Fibroblast of skin of abdomen (primary cell): ENCODE results near the gene NLGN3.

Experiments used
- DNase-seq: peaks from one replicate; pipeline ENCODE4 v3.0.0-alpha.2; 2013

Gene NLGN3

GRCh38 chrX:71118032-71118984 lies 26.3 kb upstream of the NLGN3 start, which contains the start of gene MED12:
TSS of gene MED12 (plus strand) at chrX:71118596. CDS start at chrX:71118755, 159 bp downstream.
- DNase-seq, result peak; percentile 83

DNA sequence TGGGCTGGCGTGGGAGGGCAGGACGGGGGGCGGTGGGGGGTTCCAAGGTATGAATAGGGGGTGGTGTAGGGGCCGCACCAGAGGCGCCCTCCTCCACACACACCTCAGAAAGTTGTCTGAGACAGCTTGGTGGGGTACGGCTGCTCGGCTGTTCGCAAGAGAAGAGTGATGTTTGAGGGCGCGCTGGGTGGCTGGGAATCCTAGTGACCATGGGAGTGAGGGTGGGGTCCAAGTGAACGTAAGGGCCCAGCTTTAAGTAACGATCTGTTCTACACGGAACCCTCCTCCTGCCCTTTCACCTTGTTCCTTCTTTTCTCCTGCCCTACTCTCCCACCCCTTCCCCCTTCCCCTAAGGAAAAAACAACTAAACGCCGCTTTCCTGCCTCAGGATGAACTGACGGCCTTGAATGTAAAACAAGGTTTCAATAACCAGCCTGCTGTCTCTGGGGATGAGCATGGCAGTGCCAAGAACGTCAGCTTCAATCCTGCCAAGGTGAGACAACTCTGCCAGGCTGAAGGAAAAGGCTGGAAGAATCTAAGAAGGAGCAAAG lies 25.6 kb upstream of the NLGN3 start:
- no peak for DNase-seq

DNA sequence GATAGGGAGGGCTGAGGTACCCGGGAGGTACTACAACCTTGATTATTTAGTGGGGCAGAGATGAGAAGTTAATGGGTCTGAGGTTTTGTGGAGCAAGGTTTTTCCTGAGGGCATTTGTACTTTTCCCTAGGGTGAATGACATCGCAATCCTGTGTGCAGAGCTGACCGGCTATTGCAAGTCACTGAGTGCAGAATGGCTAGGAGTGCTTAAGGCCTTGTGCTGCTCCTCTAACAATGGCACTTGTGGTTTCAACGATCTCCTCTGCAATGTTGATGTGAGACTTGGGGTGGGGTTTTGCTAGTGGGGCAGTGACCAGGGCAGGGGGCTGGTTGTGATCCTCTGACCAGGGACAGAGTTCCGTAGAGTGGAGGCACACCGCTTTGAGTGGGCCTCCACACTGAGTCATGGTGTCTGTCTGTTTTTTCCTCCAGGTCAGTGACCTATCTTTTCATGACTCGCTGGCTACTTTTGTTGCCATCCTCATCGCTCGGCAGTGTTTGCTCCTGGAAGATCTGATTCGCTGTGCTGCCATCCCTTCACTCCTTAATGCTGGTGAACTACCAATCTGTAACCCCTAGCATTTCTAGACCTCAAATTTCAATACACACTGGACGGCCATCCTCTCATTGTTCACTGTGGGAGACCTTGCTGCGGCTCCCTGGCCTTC lies 16.3 kb upstream of the NLGN3 start:
- DNase-seq, result no peak

- peak; percentile 39 for DNase-seq
Observed at GRCh38 chrX:71128915-71129765, 15.5 kb upstream of the NLGN3 start.

- no peak for DNase-seq
Observed at GRCh38 chrX:71131510-71131909, 13.1 kb upstream of the NLGN3 start.

GRCh38 chrX:71140440-71140839 lies 4.2 kb upstream of the NLGN3 start:
- no peak for DNase-seq

- DNase-seq, result peak; percentile 6
Observed at GRCh38 chrX:71143508-71143907, 1.1 kb upstream of the NLGN3 start.

- no peak for DNase-seq
Observed at GRCh38 chrX:71147496-71148277, 3.0 kb downstream of the NLGN3 start.

GRCh38 chrX:71148278-71148663 lies 3.6 kb downstream of the NLGN3 start:
- DNase-seq, result no peak

DNA sequence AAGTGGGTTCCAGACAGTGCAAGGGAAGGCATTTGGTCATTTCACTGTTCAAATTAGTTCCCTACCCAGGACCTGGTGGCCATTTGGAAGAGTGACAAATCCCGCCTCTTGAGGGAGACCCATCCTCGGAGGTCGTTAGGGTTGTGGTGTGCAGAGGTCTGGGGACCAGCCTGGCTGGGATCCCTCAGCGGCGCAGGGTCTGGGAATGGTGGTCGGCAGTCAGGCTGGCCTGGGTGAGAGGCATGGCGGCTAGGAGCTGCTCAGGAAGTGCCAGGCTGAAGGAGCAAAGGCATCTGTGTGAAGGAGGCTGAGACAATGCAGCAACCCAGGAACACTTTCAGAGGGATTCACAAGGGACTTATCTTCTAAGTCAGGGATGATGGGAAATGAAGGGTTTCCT lies 6.7 kb downstream of the NLGN3 start:
- DNase-seq, result no peak

DNA sequence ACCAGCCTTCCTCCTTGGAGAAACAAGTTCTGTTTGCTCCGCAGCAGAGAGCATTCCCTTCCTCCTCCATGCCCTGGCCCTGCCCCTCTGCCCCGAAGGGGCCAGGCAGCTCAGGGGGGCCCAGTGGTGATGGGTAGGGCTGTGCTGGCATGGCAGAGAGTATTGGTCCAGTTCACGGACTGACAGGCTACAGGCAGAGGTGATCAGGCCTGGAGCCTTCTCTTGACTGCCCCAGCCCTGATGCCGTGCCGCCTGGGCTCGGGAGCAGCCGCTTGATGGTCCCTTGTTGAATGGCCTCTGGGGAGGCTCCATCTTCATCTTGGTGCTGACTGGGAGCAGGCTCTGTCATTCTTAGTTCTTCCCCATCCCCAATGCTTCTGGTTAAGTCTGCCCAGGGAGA lies 9.6 kb downstream of the NLGN3 start:
- no peak for DNase-seq

DNA sequence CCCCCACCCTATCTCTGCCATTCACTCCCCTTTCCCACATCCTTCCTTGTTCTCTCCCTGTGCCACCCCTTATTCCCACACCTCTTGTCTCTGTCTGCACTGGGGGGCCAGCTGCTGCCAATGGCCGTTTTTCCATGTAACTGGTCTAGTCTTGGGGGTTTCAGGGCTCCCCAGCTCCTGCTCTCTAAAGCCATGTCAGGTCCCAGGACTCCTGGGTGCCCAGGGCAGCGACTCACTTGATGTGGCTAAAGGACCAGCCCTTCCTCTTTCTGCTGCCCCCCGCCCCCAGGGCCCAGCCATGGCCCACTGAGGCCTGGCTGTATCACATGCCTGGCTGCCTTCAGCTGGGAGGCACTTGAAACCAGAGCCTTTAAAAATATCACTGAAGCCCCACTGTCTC lies 10.0 kb downstream of the NLGN3 start:
- DNase-seq, result no peak

DNA sequence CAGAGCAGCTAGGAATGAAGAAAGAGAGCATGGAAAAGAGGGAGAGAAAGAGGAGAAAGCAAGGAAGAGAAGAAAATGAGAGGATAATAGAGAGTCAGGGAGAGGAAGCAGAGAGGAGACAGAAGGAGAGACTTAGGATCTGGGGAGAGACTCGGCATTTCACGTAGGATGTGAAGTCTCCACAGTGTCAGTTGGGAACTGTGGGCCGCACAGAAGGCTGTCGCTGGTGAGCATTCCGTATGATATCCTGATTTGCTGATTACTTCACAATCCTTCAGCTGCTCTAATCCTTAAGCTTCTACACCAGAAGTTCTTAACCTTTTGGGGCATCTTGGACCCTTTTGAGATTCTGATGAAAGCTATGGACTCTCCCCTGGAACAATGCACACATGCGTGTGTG lies 14.0 kb downstream of the NLGN3 start:
- no peak for DNase-seq

- no peak for DNase-seq
Observed at GRCh38 chrX:71159335-71159734, 14.7 kb downstream of the NLGN3 start.

GRCh38 chrX:71160475-71160874 lies 15.8 kb downstream of the NLGN3 start:
- DNase-seq, result no peak

- DNase-seq, result no peak
Observed at GRCh38 chrX:71162981-71163380, 18.3 kb downstream of the NLGN3 start.

DNA sequence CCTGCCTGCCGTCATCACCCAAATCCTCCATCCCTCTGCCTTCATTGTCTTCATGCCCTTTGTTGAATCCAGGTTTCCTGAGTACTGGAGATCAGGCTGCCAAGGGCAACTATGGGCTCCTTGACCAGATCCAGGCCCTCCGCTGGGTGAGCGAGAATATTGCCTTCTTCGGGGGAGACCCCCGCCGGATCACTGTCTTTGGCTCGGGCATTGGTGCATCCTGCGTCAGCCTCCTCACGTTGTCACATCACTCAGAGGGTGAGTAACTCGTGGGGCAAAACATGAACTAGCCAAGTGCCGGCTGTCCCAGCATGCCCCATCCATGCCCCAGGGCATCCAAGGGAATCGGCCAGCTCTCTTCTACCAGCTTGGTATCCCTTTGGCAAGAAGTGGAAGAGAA lies 19.4 kb downstream of the NLGN3 start:
- no peak for DNase-seq

DNA sequence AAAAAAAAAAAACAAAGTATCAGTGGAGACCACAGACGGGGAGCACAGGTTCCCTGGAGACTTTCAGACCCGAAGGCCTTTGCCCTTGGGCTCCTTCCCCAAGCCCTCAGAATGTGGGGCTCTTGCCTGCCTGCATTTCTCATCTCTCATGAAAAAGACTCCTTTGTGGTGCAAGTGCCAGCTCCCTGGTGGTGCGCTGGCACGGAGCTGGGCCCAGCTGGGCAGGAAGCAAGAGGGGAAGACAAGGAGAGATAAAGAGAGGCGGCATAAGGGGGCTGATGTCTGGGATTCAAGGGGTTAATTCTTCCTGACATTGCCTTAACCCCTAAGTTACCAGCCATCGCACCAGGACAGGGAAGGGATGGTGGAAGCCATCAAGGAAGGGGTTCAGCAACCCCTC lies 21.8 kb downstream of the NLGN3 start:
- no peak for DNase-seq

DNA sequence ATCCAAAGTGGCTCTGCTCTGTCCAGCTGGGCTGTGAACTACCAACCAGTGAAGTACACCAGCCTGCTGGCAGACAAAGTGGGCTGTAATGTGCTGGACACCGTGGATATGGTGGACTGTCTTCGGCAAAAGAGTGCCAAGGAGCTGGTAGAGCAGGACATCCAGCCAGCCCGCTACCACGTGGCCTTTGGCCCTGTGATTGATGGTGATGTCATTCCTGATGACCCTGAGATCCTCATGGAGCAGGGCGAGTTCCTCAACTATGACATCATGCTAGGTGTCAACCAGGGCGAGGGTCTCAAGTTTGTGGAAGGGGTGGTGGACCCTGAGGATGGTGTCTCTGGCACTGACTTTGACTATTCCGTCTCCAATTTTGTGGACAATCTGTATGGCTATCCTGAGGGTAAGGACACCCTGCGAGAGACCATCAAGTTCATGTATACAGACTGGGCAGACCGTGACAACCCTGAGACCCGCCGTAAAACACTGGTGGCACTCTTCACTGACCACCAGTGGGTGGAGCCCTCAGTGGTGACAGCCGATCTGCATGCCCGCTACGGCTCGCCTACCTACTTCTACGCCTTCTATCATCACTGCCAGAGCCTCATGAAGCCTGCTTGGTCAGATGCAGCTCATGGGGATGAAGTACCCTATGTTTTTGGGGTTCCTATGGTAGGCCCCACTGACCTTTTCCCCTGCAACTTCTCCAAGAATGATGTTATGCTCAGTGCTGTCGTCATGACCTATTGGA lies 22.6 kb downstream of the NLGN3 start:
- no peak for DNase-seq

DNA sequence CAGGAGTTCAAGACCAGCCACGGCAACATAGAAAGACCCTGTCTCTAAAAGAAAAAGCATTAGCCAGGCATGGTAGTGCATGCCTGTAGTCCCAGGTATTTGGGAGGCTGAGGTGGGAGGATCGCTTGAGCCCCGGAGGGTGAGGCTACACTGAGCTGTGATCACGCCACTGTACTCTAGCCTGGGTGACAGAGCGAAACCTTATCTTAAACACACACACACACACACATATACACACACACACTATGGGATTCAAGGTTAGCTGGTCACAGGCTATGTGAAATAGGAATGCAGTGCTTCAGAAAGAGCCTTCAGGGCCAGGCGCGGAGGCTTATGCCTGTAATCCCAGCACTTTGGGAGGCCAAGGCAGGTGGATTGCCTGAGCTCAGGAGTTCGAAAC lies 23.5 kb downstream of the NLGN3 start:
- no peak for DNase-seq

- no peak for DNase-seq
Observed at GRCh38 chrX:71169586-71169985, 24.9 kb downstream of the NLGN3 start.
